ENCODE measurements around the gene DOK3. TPM values are rescaled to one million over a fixed set of nuclear protein-coding genes. Genes with fewer than 3 reads are reported as not detected.

The DOK3 gene
- total RNA-seq, 1 experiment from 2014 or later: 16.4 TPM

- Histone ChIP-seq H2BK12ac (ENCODE audit: insufficient read length, low read depth, low read length) (no peak overlapping the region), H3K4me1 (ENCODE audit: insufficient read depth, low read length) (peaks cover under 1% of the 10 kb centered on the region; the same call in 1 of the 2 replicates), H3K23me2 (ENCODE audit: insufficient read length, low read depth, low read length, poor library complexity, severe bottlenecking) (no peaks in the 10 kb centered on the region), H3K14ac (ENCODE audit: insufficient read depth, low read length) (no peak overlapping the region), H2BK5ac (ENCODE audit: insufficient read length, low read length) (no peak overlapping the region), H3K18ac (ENCODE audit: insufficient read length, low read depth, low read length) (no peak overlapping the region), H2BK15ac (ENCODE audit: low read depth, low read length) (no peak overlapping the region), H3K79me2 (ENCODE audit: insufficient read depth, low read length) (peaks cover 2% of the 10 kb centered on the region; the same call in 1 of the 2 replicates), H3K27ac (ENCODE audit: insufficient read length, low read depth, low read length) (no peak overlapping the region), H3T11ph (ENCODE audit: low read length) (no peak overlapping the region), H3K4me2 (ENCODE audit: insufficient read depth, insufficient read length, low read length) (no peak overlapping the region), H4K8ac (replicated peaks; ENCODE audit: insufficient read length, low read depth, low read length) (no peak overlapping the region), H3K9ac (ENCODE audit: extremely low read depth, insufficient read length, low read length) (no peak overlapping the region), H3K79me1 (ENCODE audit: insufficient read depth, low read depth, low read length, poor library complexity, severe bottlenecking) (peaks cover 4% of the 10 kb centered on the region), H4K91ac (ENCODE audit: insufficient read length, low read depth, low read length) (no peak overlapping the region), H2AFZ (ENCODE audit: low read length) (no peak overlapping the region), H4K20me1 (ENCODE audit: control insufficient read depth, insufficient read depth, insufficient read length) (no peaks in the 10 kb centered on the region), H4K5ac (ENCODE audit: insufficient read length, low read depth, low read length) (no peak overlapping the region), H2BK120ac (ENCODE audit: low read depth, low read length, poor library complexity, severe bottlenecking) (no peak overlapping the region), H2AK5ac (ENCODE audit: insufficient read length, low read length) (no peak overlapping the region), H3K4ac (ENCODE audit: low read depth, low read length) (no peak overlapping the region), H2BK20ac (ENCODE audit: low read depth, low read length, poor library complexity, severe bottlenecking) (no peak overlapping the region), H3K9me3 (ENCODE audit: control insufficient read depth, low read depth, low read length) (no peaks in the 10 kb centered on the region), H3K23ac (ENCODE audit: insufficient read length, low read depth, low read length) (no peak overlapping the region), H3K27me3 (ENCODE audit: insufficient read depth, low read length) (no peaks in the 10 kb centered on the region), H3K56ac (ENCODE audit: insufficient read length, low read depth, low read length) (no peak overlapping the region)
- no peak for TF ChIP-seq CTCF (conservative IDR thresholded peaks at IDR 0.05)
- Mint-ChIP-seq H3K27me3 (ENCODE audit: low read depth) (no peaks in the 10 kb centered on the region; the same call in 1 of the 2 replicates), H3K4me1 (peaks cover 3 to 17% of the 10 kb centered on the region in 2 experiments; a peak in 3 of 4 replicates), H3K27ac (no peak overlapping the region), H3K36me3 (ENCODE audit: insufficient read depth in 1 of 3, low read depth in 3 of 3) (peaks cover 63 to 88% (median 86%) of the 10 kb centered on the region in 3 experiments), H3K4me3 (no peak overlapping the region), H3K9me3 (peaks cover 2 to 11% of the 10 kb centered on the region in 2 experiments; a peak in 1 of 5 replicates)
- DNase-seq: no peak
- no CpG with 5 or more reads among the region's 11 CpGs for WGBS (ENCODE audit: extremely low coverage, insufficient read length, low lambda C conversion rate)
Observed at GRCh38 chr5:177465044-177465443, 44.6 kb downstream of the DOK3 start.
